Esophagus squamous epithelium (tissue), 4 donors: ENCODE measurements around the gene SLC44A3.

Source experiments
- CTCF ChIP-seq, 6 experiments: fragments of 450-650 bp in 4 of 6; fragments of 200-600 bp in 2 of 6; sonication (generic) in 2 of 6; IDR thresholded peaks; one replicate each; pipeline ENCODE4 v1.5.1; 2016 to 2019; ENCODE audit warnings: antibody characterized with exemption in 6 of 6, mild to moderate bottlenecking in 4 of 6, moderate library complexity in 4 of 6
- POLR2A ChIP-seq, 4 donors: fragments of 450-650 bp; IDR thresholded peaks; one replicate each; pipeline ENCODE4 v1.6.1; 2017; ENCODE audit warnings: antibody characterized with exemption in 4 of 4, mild to moderate bottlenecking in 4 of 4, moderate library complexity in 3 of 4

DNA sequence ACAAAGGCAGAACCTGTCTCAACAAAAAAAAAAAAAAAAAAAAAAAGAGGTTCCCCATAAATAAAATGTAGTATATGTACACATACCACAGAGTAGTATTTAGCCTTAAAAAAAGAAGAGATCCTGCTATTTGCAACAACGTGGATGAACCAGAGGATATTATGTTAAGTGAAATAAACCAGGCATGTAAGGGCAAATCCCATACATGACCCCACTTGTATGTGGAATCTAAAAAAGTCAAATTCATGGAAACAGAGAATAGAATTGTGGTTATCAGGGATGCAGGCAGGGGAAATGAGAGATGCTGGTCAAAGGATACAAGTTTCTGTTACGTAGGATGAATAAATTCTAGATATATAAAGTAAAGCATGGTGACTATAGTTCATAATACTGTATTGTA lies 16.7 kb downstream of the SLC44A3 start:
- TF ChIP-seq CTCF (IDR thresholded peaks at IDR 0.05) = no peak
- TF ChIP-seq POLR2A (IDR thresholded peaks at IDR 0.05) = no peak
